Measurements from ENCODE around the gene KIF2A.
A peak's percentile ranks its signal among the peaks of the same experiment; 100 is the strongest.

KIF2A gene

DNA sequence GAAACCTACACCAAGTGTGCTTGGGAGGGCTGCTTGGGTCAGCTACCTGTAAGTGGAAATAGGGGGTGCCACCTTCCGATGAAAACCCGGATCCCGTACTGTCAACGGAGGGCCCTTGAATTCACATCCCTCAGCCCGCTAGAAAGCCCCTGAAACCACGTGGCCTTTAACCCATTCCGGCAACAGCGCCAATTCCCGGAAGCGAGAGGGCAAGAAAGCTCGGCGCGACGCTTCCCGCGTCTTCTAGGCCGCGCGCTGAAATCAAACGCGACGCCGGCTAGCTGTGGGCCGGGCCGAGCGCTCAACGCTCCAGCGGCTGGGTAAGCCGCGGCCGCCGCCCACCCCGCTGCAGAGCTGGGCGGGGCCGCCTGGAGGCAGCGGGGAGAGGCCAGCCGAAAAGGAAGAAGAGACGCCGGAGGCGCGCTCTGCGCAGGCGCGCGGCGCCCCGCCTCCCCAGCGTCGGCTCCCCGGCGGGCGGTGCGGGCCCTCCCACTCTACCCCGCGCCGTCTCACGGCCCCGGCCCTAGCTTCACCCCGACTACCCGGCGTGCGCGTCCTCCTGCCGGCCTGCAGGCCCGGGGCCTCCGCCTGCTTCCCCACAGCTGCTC lies at the start of gene KIF2A (continued):
- peak; percentile 17; the same call in 1 of the 2 replicates for TF ChIP-seq SCRT2 (tag by site-specific recombination; IDR thresholded peaks at IDR 0.05)
- peak; percentile 55 for TF ChIP-seq ZNF580 (tag by site-specific recombination; IDR thresholded peaks at IDR 0.05)
- TF ChIP-seq YY2 (tag by site-specific recombination; IDR thresholded peaks at IDR 0.05), result no peak
- TF ChIP-seq ZNF654 (tag by site-specific recombination; IDR thresholded peaks at IDR 0.05; ENCODE audit: low read depth), result no peak
- TF ChIP-seq ZNF48 (tag by site-specific recombination; IDR thresholded peaks at IDR 0.05), result no peak
- TF ChIP-seq ZNF747 (tag by site-specific recombination; IDR thresholded peaks at IDR 0.05), result no peak
- TF ChIP-seq ZNF354C (tag by site-specific recombination; IDR thresholded peaks at IDR 0.05; ENCODE audit: borderline replicate concordance, low read depth), result no peak
- TF ChIP-seq ZNF174 (tag by site-specific recombination; IDR thresholded peaks at IDR 0.05), result no peak
- TF ChIP-seq SP3 (tag by site-specific recombination; IDR thresholded peaks at IDR 0.05), result peak; percentile 55
- no peak for TF ChIP-seq ZNF510 (tag by site-specific recombination; IDR thresholded peaks at IDR 0.05; ENCODE audit: insufficient replicate concordance)
- TF ChIP-seq YY1 (tag by site-specific recombination; IDR thresholded peaks at IDR 0.05), result no peak
- TF ChIP-seq, protein P1, sequence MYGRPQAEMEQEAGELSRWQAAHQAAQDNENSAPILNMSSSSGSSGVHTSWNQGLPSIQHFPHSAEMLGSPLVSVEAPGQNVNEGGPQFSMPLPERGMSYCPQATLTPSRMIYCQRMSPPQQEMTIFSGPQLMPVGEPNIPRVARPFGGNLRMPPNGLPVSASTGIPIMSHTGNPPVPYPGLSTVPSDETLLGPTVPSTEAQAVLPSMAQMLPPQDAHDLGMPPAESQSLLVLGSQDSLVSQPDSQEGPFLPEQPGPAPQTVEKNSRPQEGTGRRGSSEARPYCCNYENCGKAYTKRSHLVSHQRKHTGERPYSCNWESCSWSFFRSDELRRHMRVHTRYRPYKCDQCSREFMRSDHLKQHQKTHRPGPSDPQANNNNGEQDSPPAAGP (tag by site-specific recombination; IDR thresholded peaks at IDR 0.05), result no peak
- TF ChIP-seq ZNF792 (tag by site-specific recombination; IDR thresholded peaks at IDR 0.05), result no peak
- peak; percentile 49 for TF ChIP-seq ZNF449 (tag by site-specific recombination; IDR thresholded peaks at IDR 0.05)
- TF ChIP-seq SP2 (tag by site-specific recombination; IDR thresholded peaks at IDR 0.05), result peak; percentile 72
- peak; percentile 83 for TF ChIP-seq ZSCAN30 (tag by site-specific recombination; IDR thresholded peaks at IDR 0.05)
- TF ChIP-seq ZFP37 (tag by site-specific recombination; IDR thresholded peaks at IDR 0.05), result 0 out of 2 replicates have a peak, but pooled peaks have one; percentile 39
- TF ChIP-seq ZNF266 (tag by site-specific recombination; IDR thresholded peaks at IDR 0.05; ENCODE audit: low read depth), result no peak
- no peak for TF ChIP-seq ZIC2 (tag by site-specific recombination; IDR thresholded peaks at IDR 0.05)
- TF ChIP-seq KLF8 (tag by site-specific recombination; IDR thresholded peaks at IDR 0.05), result peak; percentile 48; the same call in 1 of the 2 replicates
- no peak for TF ChIP-seq ZNF169 (tag by site-specific recombination; IDR thresholded peaks at IDR 0.05)
- TF ChIP-seq ZNF549 (tag by site-specific recombination; IDR thresholded peaks at IDR 0.05), result no peak
- TF ChIP-seq ZNF488 (tag by site-specific recombination; IDR thresholded peaks at IDR 0.05), result no peak
- TF ChIP-seq MZF1 (tag by site-specific recombination; IDR thresholded peaks at IDR 0.05; ENCODE audit: borderline replicate concordance), result 0 out of 2 replicates have a peak, but pooled peaks have one; percentile 20
- TF ChIP-seq ZNF768 (tag by site-specific recombination; IDR thresholded peaks at IDR 0.05), result no peak
- no peak for TF ChIP-seq ZNF202 (tag by site-specific recombination; IDR thresholded peaks at IDR 0.05; ENCODE audit: borderline replicate concordance)
- TF ChIP-seq ZNF140 (tag by site-specific recombination; IDR thresholded peaks at IDR 0.05), result no peak
- TF ChIP-seq ZNF211 (tag by site-specific recombination; IDR thresholded peaks at IDR 0.05; ENCODE audit: low read depth), result no peak
- TF ChIP-seq ZNF692 (tag by site-specific recombination; IDR thresholded peaks at IDR 0.05), result peak; percentile 90
- no peak for TF ChIP-seq ZNF571 (tag by site-specific recombination; IDR thresholded peaks at IDR 0.05)
- TF ChIP-seq ZFP3 (tag by site-specific recombination; IDR thresholded peaks at IDR 0.05; ENCODE audit: low read depth), result no peak
- TF ChIP-seq ZNF398 (tag by site-specific recombination; IDR thresholded peaks at IDR 0.05), result no peak
- no peak for TF ChIP-seq OSR2 (tag by site-specific recombination; IDR thresholded peaks at IDR 0.05)
- no peak for TF ChIP-seq ZNF433 (tag by site-specific recombination; IDR thresholded peaks at IDR 0.05; ENCODE audit: low read depth)
- TF ChIP-seq ZNF558 (tag by site-specific recombination; IDR thresholded peaks at IDR 0.05), result no peak; the same call in 1 of the 2 replicates
